ENCODE data around the gene FAM236C.
"Not testable (repeated sequence)": the region's sequence is repeated elsewhere in the genome, so short reads cannot be mapped to it uniquely, and the experiment has no call there.

Gene FAM236C

GRCh38 chrX:72912315-72912714, at the start of gene FAM236C:
Gene FAM236C, plus strand, starts transcription at chrX:72912615. Its CDS starts 100 bp downstream, at chrX:72912715.
- not testable (repeated sequence) for DNase-seq (ENCODE audit: low read depth)

- not testable (repeated sequence) for DNase-seq (ENCODE audit: low read depth)
These were observed 29.5 kb upstream of the FAM236C start for GRCh38 chrX:72882898-72883297.

- DNase-seq (ENCODE audit: low read depth) = not testable (repeated sequence)
These were observed 22.7 kb upstream of the FAM236C start for GRCh38 chrX:72889740-72890139.

- DNase-seq (ENCODE audit: low read depth) = not testable (repeated sequence)
These were observed 3.7 kb downstream of the FAM236C start for GRCh38 chrX:72916096-72916495.

- not testable (repeated sequence) for DNase-seq (ENCODE audit: low read depth)
These were observed 19.9 kb downstream of the FAM236C start for GRCh38 chrX:72932283-72932682.

GRCh38 chrX:72936455-72936854, 24.0 kb downstream of the FAM236C start:
- DNase-seq (ENCODE audit: low read depth) = not testable (repeated sequence)

GRCh38 chrX:72936882-72937455, 24.6 kb downstream of the FAM236C start:
- DNase-seq (ENCODE audit: low read depth) = not testable (repeated sequence)

- not testable (repeated sequence) for DNase-seq (ENCODE audit: low read depth)
These were observed 25.5 kb downstream of the FAM236C start, which contains the start of gene FAM236A for GRCh38 chrX:72937906-72938305. Gene FAM236A, plus strand, starts transcription at chrX:72938206. Its CDS starts 57 bp downstream, at chrX:72938263.

GRCh38 chrX:72942272-72942671, 29.9 kb downstream of the FAM236C start:
- not testable (repeated sequence) for DNase-seq (ENCODE audit: low read depth)

- not testable (repeated sequence) for DNase-seq (ENCODE audit: low read depth)
These were observed 30.8 kb downstream of the FAM236C start for GRCh38 chrX:72943035-72943818.

- DNase-seq (ENCODE audit: low read depth) = not testable (repeated sequence)
These were observed 31.4 kb downstream of the FAM236C start, which contains the start of gene DMRTC1 for GRCh38 chrX:72943819-72944169. Gene DMRTC1, minus strand, starts transcription at chrX:72943837. Its CDS starts 68,143 bp downstream, at chrX:72875694.

GRCh38 chrX:72959971-72960370, 47.6 kb downstream of the FAM236C start:
- not testable (repeated sequence) for DNase-seq (ENCODE audit: low read depth)

Data from fibroblast of the conjunctiva (primary cell).